Nephron progenitor cell (in vitro differentiated cells): ENCODE measurements around the gene SMG9.

Source experiments
- DNase-seq: peaks from one replicate; pipeline ENCODE4 v3.0.0; 2021
- H3K27ac Mint-ChIP-seq: 2 replicates; pipeline ENCODE4 v1.8.0; 2021; ENCODE audit warnings: mild to moderate bottlenecking, moderate library complexity, mixed read lengths
- H3K27me3 Mint-ChIP-seq: 2 replicates; pipeline ENCODE4 v1.8.0; 2021; ENCODE audit warnings: mild to moderate bottlenecking, low read depth, mixed read lengths; ENCODE audit not compliant: poor library complexity
- H3K36me3 Mint-ChIP-seq: 2 replicates; pipeline ENCODE4 v1.8.0; 2021; ENCODE audit warnings: low read depth, mixed read lengths
- H3K4me1 Mint-ChIP-seq: 2 replicates; pipeline ENCODE4 v1.8.0; 2021; ENCODE audit warnings: mixed read lengths
- H3K4me3 Mint-ChIP-seq: 2 replicates; pipeline ENCODE4 v1.8.0; 2021; ENCODE audit warnings: mild to moderate bottlenecking, moderate library complexity, mixed read lengths
- H3K9me3 Mint-ChIP-seq: 2 replicates; pipeline ENCODE4 v1.8.0; 2021; ENCODE audit warnings: mild to moderate bottlenecking, moderate library complexity, mixed read lengths
- CTCF ChIP-seq: fragments of 200-600 bp; sonication (generic); IDR thresholded peaks from 2 replicates; pipeline ENCODE4 v1.5.0; 2021; ENCODE audit warnings: antibody characterized with exemption

SMG9 gene

GRCh38 chr19:43754503-43755255 lies at the start of gene SMG9:
Gene SMG9, minus strand, starts transcription at chr19:43754962. Its CDS starts 4,221 bp downstream, at chr19:43750741.
- peaks cover 61% of the 10 kb centered on the region for H3K4me1 Mint-ChIP-seq

GRCh38 chr19:43804432-43804831 lies 49.7 kb upstream of the SMG9 start:
- Mint-ChIP-seq H3K9me3 (no peaks in the 10 kb centered on the region), H3K4me3 (no peak overlapping the region), H3K4me1 (no peaks in the 10 kb centered on the region), H3K36me3 (no peaks in the 10 kb centered on the region), H3K27ac (no peak overlapping the region), H3K27me3 (peaks cover 57% of the 10 kb centered on the region)
- no peak for TF ChIP-seq CTCF
- no peak for DNase-seq

More at GRCh38 chr19:43754503-43755255, at the start of gene SMG9:
- no peak for TF ChIP-seq CTCF
- Mint-ChIP-seq H3K27me3 (peaks cover 2% of the 10 kb centered on the region), H3K27ac (peak within 1 kb of the TSS; percentile 100), H3K9me3 (no peaks in the 10 kb centered on the region), H3K4me3 (peak within 1 kb of the TSS; percentile 97), H3K36me3 (peaks cover 30% of the 10 kb centered on the region)
- DNase-seq = peak; percentile 99

GRCh38 chr19:43802216-43802951 lies 47.6 kb upstream of the SMG9 start, which contains the start of gene LYPD5:
Gene LYPD5, minus strand, starts transcription at chr19:43802447. Its CDS starts 67 bp downstream, at chr19:43802380.
- Mint-ChIP-seq H3K4me1 (no peaks in the 10 kb centered on the region), H3K27me3 (peaks cover 66% of the 10 kb centered on the region), H3K4me3 (no peak within 1 kb of the TSS), H3K9me3 (no peaks in the 10 kb centered on the region), H3K27ac (no peak within 1 kb of the TSS), H3K36me3 (no peaks in the 10 kb centered on the region)
- no peak for DNase-seq
- TF ChIP-seq CTCF = no peak

GRCh38 chr19:43799502-43800142 lies 44.9 kb upstream of the SMG9 start:
- no peak overlapping the region for H3K27ac Mint-ChIP-seq
- no peaks in the 10 kb centered on the region for H3K4me1 Mint-ChIP-seq
- no peak for TF ChIP-seq CTCF
- peak overlapping the region; percentile 26 for H3K4me3 Mint-ChIP-seq
- H3K9me3 Mint-ChIP-seq = peaks cover 10% of the 10 kb centered on the region
- peaks cover 78% of the 10 kb centered on the region for H3K27me3 Mint-ChIP-seq
- DNase-seq = no peak
- no peaks in the 10 kb centered on the region for H3K36me3 Mint-ChIP-seq

- no peak for TF ChIP-seq CTCF
- H3K27me3 Mint-ChIP-seq = peaks cover 75% of the 10 kb centered on the region
- no peak overlapping the region for H3K27ac Mint-ChIP-seq
- peak overlapping the region; percentile 59 for H3K4me3 Mint-ChIP-seq
- H3K9me3 Mint-ChIP-seq = peaks cover 10% of the 10 kb centered on the region
- H3K36me3 Mint-ChIP-seq = no peaks in the 10 kb centered on the region
- peak; percentile 46 for DNase-seq
- H3K4me1 Mint-ChIP-seq = no peaks in the 10 kb centered on the region
Measured at GRCh38 chr19:43798546-43799409, 44.0 kb upstream of the SMG9 start.
